ENCODE measurements around the gene METTL16. TPM values are rescaled to one million over a fixed set of nuclear protein-coding genes. Genes with fewer than 3 reads are reported as not detected.

METTL16 gene
- polyA plus RNA-seq, 1 experiment = 10.4 TPM

DNA sequence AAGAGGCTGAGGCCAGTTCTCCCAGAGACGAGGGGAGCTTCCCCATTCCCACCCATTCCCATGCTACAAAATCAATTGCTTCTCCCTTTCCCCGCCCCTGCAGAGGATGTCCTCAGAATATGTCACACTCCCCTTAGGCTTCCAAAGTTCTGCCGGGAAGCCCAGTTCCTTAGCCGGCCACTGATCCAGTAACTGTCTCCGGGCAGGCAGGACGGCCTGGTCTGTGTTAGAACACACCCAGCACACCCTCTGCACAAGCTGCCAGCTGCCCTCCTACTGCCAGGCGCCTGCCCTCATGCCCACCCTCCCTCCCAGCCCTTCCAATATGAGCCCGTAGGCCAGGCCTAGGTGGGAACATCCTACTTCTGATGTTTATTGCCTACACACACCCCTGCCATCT is 143.3 kb downstream of the METTL16 start:
- no peaks in the 10 kb centered on the region for H3K27me3 ChIP-seq (ENCODE audit: control insufficient read depth, insufficient read depth, low read length)

DNA sequence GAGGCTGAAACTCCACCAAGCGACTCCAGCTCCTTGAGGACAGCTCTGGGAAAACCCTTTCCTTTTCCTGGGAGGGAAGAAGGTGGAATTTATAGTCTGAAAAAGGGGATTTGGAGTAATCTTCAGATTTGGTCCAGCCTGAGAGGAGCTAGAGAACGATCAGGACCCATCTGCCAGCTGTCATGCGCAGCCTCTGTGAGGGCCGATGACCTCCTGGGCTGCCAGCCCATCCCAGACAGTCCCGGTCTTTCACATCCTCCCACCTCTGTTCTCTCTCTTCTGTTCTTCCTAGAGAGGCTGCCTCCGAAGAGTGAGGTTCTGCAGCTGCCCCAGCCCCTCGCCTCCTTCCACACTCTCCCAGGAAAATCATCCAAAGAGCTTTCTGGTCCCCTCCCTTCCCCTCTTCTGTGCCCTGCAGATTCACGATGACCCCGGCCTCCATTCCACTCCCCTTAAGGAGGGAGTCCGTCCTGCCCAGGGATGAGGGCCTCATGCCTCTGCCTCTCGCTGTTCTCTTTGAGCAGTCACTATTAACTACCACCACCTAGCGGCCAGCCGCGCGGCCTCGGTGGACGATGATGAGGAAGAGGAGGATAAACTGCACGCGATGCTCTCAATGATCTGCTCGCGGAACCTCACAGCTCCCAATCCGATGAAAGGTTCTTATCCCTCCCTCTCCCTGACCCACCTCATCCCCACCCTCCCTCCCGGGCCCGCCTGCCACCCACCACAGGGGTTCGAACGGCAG is 144.8 kb downstream of the METTL16 start:
- DNase-seq (ENCODE audit: low read depth) = no peak
- peaks cover 28% of the 10 kb centered on the region for H3K36me3 ChIP-seq (ENCODE audit: control insufficient read depth, insufficient read depth, low read length)
- ChIA-PET CTCF (interaction anchor here (1.0 to 1.8 kb wide), 4 partner anchors 10 to 49 kb away, joined by 3 to 7 read pairs (median 4); no protein-coding TSS in a partner anchor), POLR2A (no interaction called here)
- TF ChIP-seq, protein P1, sequence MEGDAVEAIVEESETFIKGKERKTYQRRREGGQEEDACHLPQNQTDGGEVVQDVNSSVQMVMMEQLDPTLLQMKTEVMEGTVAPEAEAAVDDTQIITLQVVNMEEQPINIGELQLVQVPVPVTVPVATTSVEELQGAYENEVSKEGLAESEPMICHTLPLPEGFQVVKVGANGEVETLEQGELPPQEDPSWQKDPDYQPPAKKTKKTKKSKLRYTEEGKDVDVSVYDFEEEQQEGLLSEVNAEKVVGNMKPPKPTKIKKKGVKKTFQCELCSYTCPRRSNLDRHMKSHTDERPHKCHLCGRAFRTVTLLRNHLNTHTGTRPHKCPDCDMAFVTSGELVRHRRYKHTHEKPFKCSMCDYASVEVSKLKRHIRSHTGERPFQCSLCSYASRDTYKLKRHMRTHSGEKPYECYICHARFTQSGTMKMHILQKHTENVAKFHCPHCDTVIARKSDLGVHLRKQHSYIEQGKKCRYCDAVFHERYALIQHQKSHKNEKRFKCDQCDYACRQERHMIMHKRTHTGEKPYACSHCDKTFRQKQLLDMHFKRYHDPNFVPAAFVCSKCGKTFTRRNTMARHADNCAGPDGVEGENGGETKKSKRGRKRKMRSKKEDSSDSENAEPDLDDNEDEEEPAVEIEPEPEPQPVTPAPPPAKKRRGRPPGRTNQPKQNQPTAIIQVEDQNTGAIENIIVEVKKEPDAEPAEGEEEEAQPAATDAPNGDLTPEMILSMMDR (IDR thresholded peaks at IDR 0.05; ENCODE audit: insufficient read depth, low read depth, low read length) = peak; percentile 22; the same call in 1 of the 2 replicates
- no peaks in the 10 kb centered on the region for H3K27me3 ChIP-seq (ENCODE audit: control insufficient read depth, insufficient read depth, low read length)
- H3K4me3 ChIP-seq (ENCODE audit: low read depth, low read length) = no peak overlapping the region

More for the DNA sequence above, 143.3 kb downstream of the METTL16 start:
- no peak overlapping the region for H3K4me3 ChIP-seq (ENCODE audit: low read depth, low read length)
- ChIA-PET POLR2A (no interaction called here), CTCF (interaction anchor here (1.3 to 4.0 kb wide), 5 partner anchors 8 to 48 kb away, joined by 3 to 22 read pairs (median 10); no protein-coding TSS in a partner anchor)
- DNase-seq (ENCODE audit: low read depth) = no peak
- TF ChIP-seq, protein P1 (IDR thresholded peaks at IDR 0.05; ENCODE audit: insufficient read depth, low read depth, low read length) = no peak
- peaks cover 27% of the 10 kb centered on the region for H3K36me3 ChIP-seq (ENCODE audit: control insufficient read depth, insufficient read depth, low read length)

Small RNA genes lying within 50 kb of the gene (small RNA-seq; reads per million reads assigned to genes)
- gene AC006435.3 (ENCODE audit: insufficient read length, low read depth, low replicate concordance) = not detected
- gene AC006435.4 (ENCODE audit: insufficient read length, low read depth, low replicate concordance) = not detected
- gene AC006435.5 (ENCODE audit: insufficient read length, low read depth, low replicate concordance) = not detected

Other genes with a start within 250 kb of the METTL16 start
- gene SMG6, start 208.1 kb downstream of the METTL16 start, polyA plus RNA-seq (2011; rRNA removed) = 13.8 and 29.7 TPM in 2 replicates
- 17.1 and 24.0 TPM in 2 replicates for gene SRR, start 207.9 kb downstream of the METTL16 start, polyA plus RNA-seq (2011; rRNA removed)
- gene TSR1, start 175.4 kb downstream of the METTL16 start, polyA plus RNA-seq (2011; rRNA removed) = 8.9 and 13.2 TPM in 2 replicates
- gene SGSM2, start 174.4 kb downstream of the METTL16 start, polyA plus RNA-seq (2011; rRNA removed) = 23.7 and 43.6 TPM in 2 replicates
- 2.4 and 3.1 TPM in 2 replicates for gene MNT, start 110.8 kb downstream of the METTL16 start, polyA plus RNA-seq (2011; rRNA removed)
- gene PAFAH1B1, start 81.8 kb upstream of the METTL16 start, polyA plus RNA-seq (2011; rRNA removed) = 66.2 and 92.8 TPM in 2 replicates
- gene CLUH, start 199.9 kb upstream of the METTL16 start, polyA plus RNA-seq (2011; rRNA removed) = 5.2 and 13.4 TPM in 2 replicates
- gene CCDC92B, start 237.8 kb upstream of the METTL16 start, polyA plus RNA-seq (2011; rRNA removed) = 0.02 TPM in 1 of 2 replicates, not detected in the other

All from BJ (cell line).